ENCODE results near the gene TMEM62.
A peak's percentile ranks its signal among the peaks of the same experiment; 100 is the strongest.

Gene TMEM62

GRCh38 chr15:43133430-43134156 lies at the start of gene TMEM62:
TMEM62 (plus strand) TSS chr15:43133586; CDS start chr15:43133803, 217 bp downstream.
- H3K79me2 ChIP-seq (ENCODE audit: low read length) = peaks cover 28% of the 10 kb centered on the region
- no peaks in the 10 kb centered on the region for H3K27me3 ChIP-seq (ENCODE audit: low read depth, low read length)
- peak within 1 kb of the TSS; percentile 82 for H3K4me3 ChIP-seq (ENCODE audit: low read length)
- peak within 1 kb of the TSS; percentile 90 for H3K4me2 ChIP-seq (ENCODE audit: low read length)
- H3K36me3 ChIP-seq (replicated peaks; ENCODE audit: low read depth, low read length) = peaks cover 28% of the 10 kb centered on the region
- H3K4me1 ChIP-seq (ENCODE audit: low read length) = peaks cover 14% of the 10 kb centered on the region
- peaks cover 14% of the 10 kb centered on the region for H4K20me1 ChIP-seq (ENCODE audit: insufficient read depth, low read length)
- peak within 1 kb of the TSS; percentile 90 for H3K9ac ChIP-seq (ENCODE audit: low read length)
- H2AFZ ChIP-seq (ENCODE audit: low read depth, low read length) = peak within 1 kb of the TSS; percentile 95
- peak within 1 kb of the TSS; percentile 67 for H3K27ac ChIP-seq (ENCODE audit: low read length)
- TF ChIP-seq CTCF (IDR thresholded peaks at IDR 0.05; ENCODE audit: low read depth, low read length) = no peak
- TF ChIP-seq EZH2phosphoT487 (IDR thresholded peaks at IDR 0.05; ENCODE audit: low read depth) = no peak
- H3K9me3 ChIP-seq (ENCODE audit: insufficient read depth, low read length) = no peaks in the 10 kb centered on the region

- H3K9ac ChIP-seq (ENCODE audit: low read length) = no peak overlapping the region
- H3K4me1 ChIP-seq (ENCODE audit: low read length) = peaks cover 6% of the 10 kb centered on the region
- H3K9me3 ChIP-seq (ENCODE audit: insufficient read depth, low read length) = no peaks in the 10 kb centered on the region
- no peaks in the 10 kb centered on the region for H3K27me3 ChIP-seq (ENCODE audit: low read depth, low read length)
- 0 out of 2 replicates have a peak, but pooled peaks cover 3% of the 10 kb centered on the region for H4K20me1 ChIP-seq (ENCODE audit: insufficient read depth, low read length)
- H2AFZ ChIP-seq (ENCODE audit: low read depth, low read length) = no peak overlapping the region
- H3K36me3 ChIP-seq (replicated peaks; ENCODE audit: low read depth, low read length) = peaks cover 11% of the 10 kb centered on the region
- peaks cover 12% of the 10 kb centered on the region for H3K79me2 ChIP-seq (ENCODE audit: low read length)
- no peak overlapping the region for H3K4me3 ChIP-seq (ENCODE audit: low read length)
- H3K4me2 ChIP-seq (ENCODE audit: low read length) = no peak overlapping the region
- H3K27ac ChIP-seq (ENCODE audit: low read length) = no peak overlapping the region
- TF ChIP-seq EZH2phosphoT487 (IDR thresholded peaks at IDR 0.05; ENCODE audit: low read depth) (no peak), CTCF (IDR thresholded peaks at IDR 0.05; ENCODE audit: low read depth, low read length) (no peak)
Measured at GRCh38 chr15:43085921-43086320, 47.5 kb upstream of the TMEM62 start.

- H3K36me3 ChIP-seq (replicated peaks; ENCODE audit: low read depth, low read length) = peaks cover 11% of the 10 kb centered on the region
- no peaks in the 10 kb centered on the region for H3K9me3 ChIP-seq (ENCODE audit: insufficient read depth, low read length)
- no peak overlapping the region for H3K4me2 ChIP-seq (ENCODE audit: low read length)
- H3K9ac ChIP-seq (ENCODE audit: low read length) = no peak overlapping the region
- peaks cover 6% of the 10 kb centered on the region for H3K4me1 ChIP-seq (ENCODE audit: low read length)
- H3K79me2 ChIP-seq (ENCODE audit: low read length) = peaks cover 12% of the 10 kb centered on the region
- no peak overlapping the region for H2AFZ ChIP-seq (ENCODE audit: low read depth, low read length)
- peaks cover 6% of the 10 kb centered on the region; the same call in 1 of the 2 replicates for H4K20me1 ChIP-seq (ENCODE audit: insufficient read depth, low read length)
- TF ChIP-seq CTCF (IDR thresholded peaks at IDR 0.05; ENCODE audit: low read depth, low read length) (no peak), EZH2phosphoT487 (IDR thresholded peaks at IDR 0.05; ENCODE audit: low read depth) (no peak)
- H3K4me3 ChIP-seq (ENCODE audit: low read length) = no peak overlapping the region
- no peaks in the 10 kb centered on the region for H3K27me3 ChIP-seq (ENCODE audit: low read depth, low read length)
- no peak overlapping the region for H3K27ac ChIP-seq (ENCODE audit: low read length)
Measured at GRCh38 chr15:43086551-43086950, 46.8 kb upstream of the TMEM62 start.

GRCh38 chr15:43091859-43092258 lies 41.5 kb upstream of the TMEM62 start:
- H3K27me3 ChIP-seq (ENCODE audit: low read depth, low read length) = no peaks in the 10 kb centered on the region
- no peaks in the 10 kb centered on the region for H3K9me3 ChIP-seq (ENCODE audit: insufficient read depth, low read length)
- peaks cover 24% of the 10 kb centered on the region for H3K4me1 ChIP-seq (ENCODE audit: low read length)
- peaks cover 21% of the 10 kb centered on the region for H4K20me1 ChIP-seq (ENCODE audit: insufficient read depth, low read length)
- TF ChIP-seq CTCF (IDR thresholded peaks at IDR 0.05; ENCODE audit: low read depth, low read length) = no peak
- TF ChIP-seq EZH2phosphoT487 (IDR thresholded peaks at IDR 0.05; ENCODE audit: low read depth) = no peak
- H3K27ac ChIP-seq (ENCODE audit: low read length) = no peak overlapping the region
- no peak overlapping the region for H3K4me2 ChIP-seq (ENCODE audit: low read length)
- H3K9ac ChIP-seq (ENCODE audit: low read length) = no peak overlapping the region
- H2AFZ ChIP-seq (ENCODE audit: low read depth, low read length) = no peak overlapping the region
- peaks cover 38% of the 10 kb centered on the region for H3K79me2 ChIP-seq (ENCODE audit: low read length)
- H3K36me3 ChIP-seq (replicated peaks; ENCODE audit: low read depth, low read length) = peaks cover 8% of the 10 kb centered on the region
- no peak overlapping the region for H3K4me3 ChIP-seq (ENCODE audit: low read length)

Measured in OCI-LY3 (cell line).